Stimulated activated CD8-positive, alpha-beta memory T cell treated with anti-CD3 and anti-CD28 coated beads, Interleukin-7, amount 100 ng/mL, for 4 hours (primary cell): ENCODE results near the gene MEG3.

Experiments used
- DNase-seq, 2 donors: peaks; one replicate each; pipeline ENCODE4 v3.0.0-alpha.2; 2020; ENCODE audit warnings: low read depth in 2 of 2

MEG3 gene

GRCh38 chr14:100895411-100895810 lies 69.5 kb downstream of the MEG3 start:
- DNase-seq = no peak

GRCh38 chr14:100896369-100897060 lies 70.6 kb downstream of the MEG3 start:
- DNase-seq = no peak

GRCh38 chr14:100898465-100898864 lies 72.5 kb downstream of the MEG3 start:
- DNase-seq = no peak

- DNase-seq = no peak
Measured at GRCh38 chr14:100898935-100899883, 73.3 kb downstream of the MEG3 start.

DNA sequence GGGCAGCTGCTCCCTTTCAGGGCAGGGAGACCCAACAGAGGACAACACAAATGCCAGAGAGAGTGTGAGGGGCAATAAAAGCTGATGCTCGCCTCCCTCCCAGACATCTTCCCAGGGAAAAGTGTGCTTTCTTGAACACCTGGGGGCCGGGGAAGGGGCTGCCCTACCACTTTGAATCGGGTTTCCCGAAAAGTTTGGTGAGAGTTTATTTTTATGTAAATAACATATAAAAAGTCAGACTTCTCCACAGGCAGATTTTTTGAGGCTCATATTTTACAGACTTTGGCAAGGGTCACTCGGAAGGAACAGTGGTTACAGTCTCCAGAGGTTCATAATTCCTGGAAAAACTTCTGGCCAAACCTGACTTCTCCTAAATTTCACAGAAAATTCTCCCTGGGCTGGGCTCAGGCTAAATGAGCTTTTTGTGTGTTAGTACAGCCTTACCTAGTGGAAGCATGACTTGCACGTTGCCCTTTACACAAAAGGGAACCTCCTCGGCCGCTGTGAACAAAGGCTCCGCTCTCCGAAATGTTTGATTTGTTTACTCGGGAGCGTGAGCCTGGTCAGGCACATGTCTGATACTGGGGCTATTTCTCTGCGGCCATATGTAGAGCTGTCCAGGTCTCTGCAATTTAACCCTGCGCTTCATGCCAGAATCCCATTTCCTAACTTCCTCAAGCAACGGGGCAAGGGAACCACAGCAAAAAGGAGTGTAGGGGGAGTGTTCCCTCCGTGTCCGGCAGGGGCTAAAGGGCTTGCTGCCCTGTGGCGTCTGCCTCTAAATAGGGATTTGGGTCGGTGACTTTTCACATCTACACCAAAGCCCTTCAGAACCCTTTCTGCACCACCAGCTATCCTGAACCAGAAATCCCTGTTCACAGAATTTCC lies 74.2 kb downstream of the MEG3 start:
- DNase-seq = no peak

DNA sequence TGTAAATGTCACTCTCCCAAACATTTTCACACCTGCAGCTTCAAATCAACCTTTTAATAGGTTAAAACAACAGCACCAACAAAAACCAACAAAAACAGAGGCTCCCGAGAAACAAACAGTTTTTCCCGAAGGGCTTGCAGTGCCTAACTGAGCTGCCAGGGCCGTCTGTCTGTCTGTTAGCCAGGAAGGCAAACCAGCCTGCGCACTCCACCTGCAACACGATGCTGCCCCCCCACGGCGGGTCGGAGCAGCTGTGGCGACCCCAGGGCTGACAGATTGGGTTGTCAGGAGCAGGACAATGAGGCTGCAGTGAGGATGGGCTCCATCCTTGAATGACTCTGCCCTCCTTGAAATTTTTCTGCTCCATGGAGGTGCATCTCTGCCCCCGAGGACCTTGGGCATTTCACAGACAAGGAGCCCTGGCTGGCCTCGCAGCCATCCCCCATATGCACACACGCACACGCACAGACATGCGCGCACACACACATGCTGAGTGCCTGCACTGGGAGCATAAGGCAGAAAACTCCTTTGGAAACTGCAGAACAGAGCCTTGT lies 75.0 kb downstream of the MEG3 start:
- no peak for DNase-seq

GRCh38 chr14:100901391-100902183 lies 75.7 kb downstream of the MEG3 start:
- DNase-seq = no peak

DNA sequence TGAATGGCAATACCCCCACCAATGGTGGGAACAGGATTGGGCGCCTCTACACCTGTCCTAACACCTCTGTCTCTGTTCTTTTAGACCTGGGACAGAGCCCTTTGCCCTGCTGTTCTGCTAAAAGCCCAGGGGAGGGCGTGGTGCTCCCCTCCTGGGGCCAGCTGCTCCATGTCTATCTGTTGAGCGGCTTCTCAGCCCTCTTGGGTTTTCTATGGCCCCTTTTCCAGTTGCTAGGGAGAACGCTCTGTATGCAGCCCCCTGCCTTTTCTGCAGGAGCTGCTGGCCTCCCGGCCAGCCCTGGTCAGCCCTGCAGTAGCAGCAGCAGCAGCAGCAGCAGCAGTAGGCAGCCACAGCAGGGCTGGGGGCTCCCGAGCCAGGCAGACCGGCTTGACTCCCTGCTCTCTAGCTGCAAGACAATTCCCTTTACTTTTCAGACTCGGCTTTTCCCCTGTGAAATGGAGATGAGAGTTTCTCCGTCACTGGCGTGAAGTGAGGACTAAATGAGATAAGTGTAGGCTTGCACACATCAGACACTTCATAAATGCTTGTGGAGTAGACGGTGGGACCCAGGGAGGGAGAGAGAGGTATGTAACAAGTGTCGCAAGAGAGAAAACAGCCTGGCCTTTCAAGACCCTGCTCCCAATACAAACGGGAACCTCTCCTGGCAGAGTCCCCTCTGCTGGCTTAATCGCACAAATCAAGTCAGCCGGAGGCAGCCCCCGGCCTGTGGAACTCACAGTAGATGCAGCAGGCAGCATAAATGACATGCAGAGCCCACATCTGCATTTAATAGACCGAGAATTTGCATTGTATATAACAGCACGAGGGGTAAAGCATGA lies 76.6 kb downstream of the MEG3 start:
- no peak for DNase-seq

- no peak for DNase-seq
Measured at GRCh38 chr14:100903134-100903468, 77.2 kb downstream of the MEG3 start.

GRCh38 chr14:100903672-100904185 lies 77.8 kb downstream of the MEG3 start, which contains the start of gene RTL1:
TSS of gene RTL1 (minus strand) at chr14:100903722. CDS start at chr14:100884788, 18,934 bp downstream.
- DNase-seq = no peak

DNA sequence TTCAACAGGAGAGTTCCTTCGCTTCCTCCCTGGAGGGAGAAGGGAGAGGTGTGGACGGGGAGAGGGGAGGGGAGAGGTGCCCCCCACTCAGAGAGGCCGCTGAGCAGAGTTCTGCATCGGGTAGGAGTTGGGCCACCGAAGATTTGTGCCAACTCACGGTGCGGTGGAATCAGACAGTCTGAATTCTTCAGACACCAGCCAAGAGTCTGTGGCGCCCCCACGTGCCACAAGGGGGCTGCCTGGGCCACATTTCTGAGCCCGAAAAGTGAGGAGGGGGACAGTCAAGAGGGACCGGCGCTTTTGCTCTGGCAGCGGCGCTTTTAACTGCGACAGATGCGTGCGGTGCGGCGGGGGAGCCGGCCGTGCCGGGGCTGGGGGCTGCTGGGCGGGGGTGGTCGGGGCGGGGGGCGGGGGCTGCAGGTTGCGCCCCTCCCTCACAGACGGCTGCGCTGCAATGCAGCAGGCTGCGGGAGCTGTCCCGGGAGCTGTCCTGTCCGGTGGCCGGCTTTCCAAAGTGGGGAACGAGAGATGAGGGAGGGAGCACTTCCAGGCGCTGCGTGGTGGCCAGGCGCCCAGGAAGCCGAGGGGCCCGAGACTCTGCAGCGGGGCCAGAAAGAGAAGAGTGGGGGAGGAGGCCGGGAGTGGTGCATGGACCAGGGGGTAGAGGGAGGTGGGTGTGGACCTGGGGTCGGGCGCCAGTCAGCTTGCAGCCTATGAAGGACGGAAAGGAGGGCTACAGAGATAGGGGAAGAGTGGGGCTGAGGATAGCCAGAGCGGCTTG lies 78.6 kb downstream of the MEG3 start:
- no peak for DNase-seq

GRCh38 chr14:100905166-100905565 lies 79.2 kb downstream of the MEG3 start:
- DNase-seq = no peak

DNA sequence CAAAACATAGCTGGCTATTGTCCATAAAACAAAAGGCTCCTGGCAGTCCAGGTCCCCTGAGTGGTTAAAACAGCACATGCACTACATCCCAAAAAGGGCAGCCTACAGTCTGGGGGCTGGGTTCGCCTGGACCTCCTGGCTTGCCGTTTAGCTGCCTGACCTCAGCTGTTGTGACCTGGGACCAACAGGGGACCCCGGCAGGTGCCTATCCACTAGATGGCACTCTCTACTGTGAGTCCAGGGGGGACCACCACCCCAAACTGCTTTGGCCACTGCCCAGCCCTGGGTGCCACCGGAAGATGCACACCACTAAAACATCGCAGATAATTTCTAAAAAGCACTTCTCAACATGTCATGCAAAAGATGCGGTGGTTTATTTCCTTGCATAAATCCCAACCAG lies 80.5 kb downstream of the MEG3 start:
- no peak for DNase-seq

GRCh38 chr14:100907240-100907639 lies 81.3 kb downstream of the MEG3 start:
- DNase-seq = no peak

DNA sequence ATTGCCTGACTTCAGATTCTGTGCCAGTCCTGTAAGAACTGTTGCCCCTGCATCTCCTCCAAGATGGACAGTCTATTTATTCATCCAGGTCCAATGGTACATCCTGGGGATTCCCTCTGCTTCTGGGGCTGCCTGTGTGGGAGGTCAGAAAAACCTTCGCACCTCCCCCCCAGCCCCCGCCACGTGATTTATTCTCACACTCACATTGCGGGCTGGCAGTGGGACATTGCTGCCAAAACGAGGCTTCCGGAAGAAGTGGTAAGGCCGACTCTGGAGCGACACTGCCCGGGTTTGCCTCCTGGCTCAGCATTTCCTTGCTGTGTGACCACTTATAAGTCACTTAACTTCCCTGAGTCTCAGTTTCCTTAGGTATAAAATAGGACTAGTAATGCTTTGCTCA lies 83.5 kb downstream of the MEG3 start:
- DNase-seq = no peak
